AG04449 (cell line): Measurements from ENCODE around the gene C19orf67.
A peak's percentile ranks its signal among the peaks of the same experiment; 100 is the strongest.

ENCODE experiments used
- CTCF ChIA-PET: fragments of 350-600 bp; formaldehyde crosslinking; extraction: SDS; loops from one replicate; lab custom pipeline; 2021; ENCODE audit warnings: antibody characterized with exemption; lab: Yijun Ruan, JAX
- POLR2A ChIA-PET: fragments of 400-600, 350-600 bp; formaldehyde crosslinking; extraction: SDS; loops from one replicate; lab custom pipeline; 2020; ENCODE audit warnings: antibody characterized with exemption, inconsistent platforms; lab: Yijun Ruan, JAX
- DNase-seq: peaks from one replicate; pipeline ENCODE4 v3.0.0-alpha.2; 2010; ENCODE audit warnings: low read depth, low spot score
- H3K4me3 ChIP-seq: 2 replicates; pipeline ENCODE4 v1.5.1; 2011; ENCODE audit warnings: low read depth, mild to moderate bottlenecking, control low read depth, low read length
- TF ChIP-seq, protein P1 (sequence below): IDR thresholded peaks from one replicate; pipeline ENCODE4 v1.5.1; 2011; ENCODE audit warnings: mild to moderate bottlenecking, moderate library complexity, low read length, control low read depth, inconsistent platforms; ENCODE audit not compliant: insufficient read depth; ENCODE audit errors: missing control alignments

Gene C19orf67

DNA sequence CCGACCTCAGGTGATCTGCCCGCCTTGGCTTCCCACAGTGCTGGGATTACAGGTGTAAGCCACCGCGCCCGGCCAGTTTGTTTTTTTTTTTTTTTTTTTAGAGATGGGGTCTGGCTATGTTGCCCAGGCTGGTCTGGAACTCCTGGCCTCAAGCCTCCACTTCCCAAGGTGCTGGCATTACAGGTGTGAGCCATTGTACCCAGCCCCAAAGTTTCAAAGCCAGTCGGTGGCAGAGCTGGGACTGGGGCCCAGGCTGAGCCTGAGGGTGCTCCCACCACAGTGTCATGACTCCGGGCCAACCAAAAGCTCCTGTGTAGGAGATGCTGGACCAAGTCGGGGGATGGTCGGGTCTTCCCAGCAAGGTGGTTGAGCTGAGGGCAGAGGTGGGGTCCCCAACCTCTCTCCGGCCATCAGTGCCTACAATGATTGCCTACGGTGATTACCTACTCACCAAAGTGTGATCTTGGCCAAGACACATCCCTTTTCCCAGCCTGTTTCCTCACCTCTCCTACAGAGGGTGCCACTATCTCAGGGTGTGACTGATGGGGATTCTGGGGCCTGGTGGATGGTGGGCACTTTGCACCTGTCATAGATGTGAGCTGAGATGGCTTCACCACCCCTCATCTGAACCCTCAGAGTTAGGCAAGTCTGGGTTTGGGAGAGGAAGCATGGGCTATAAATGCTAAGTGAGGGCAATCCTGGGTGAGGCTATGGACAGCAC is 10.8 kb upstream of the C19orf67 start:
- no peak for DNase-seq
- POLR2A ChIA-PET: interaction anchor here (0.8 kb wide), 1 partner anchor 15 kb away, joined by 4 read pairs; no protein-coding TSS in a partner anchor
- TF ChIP-seq, protein P1, sequence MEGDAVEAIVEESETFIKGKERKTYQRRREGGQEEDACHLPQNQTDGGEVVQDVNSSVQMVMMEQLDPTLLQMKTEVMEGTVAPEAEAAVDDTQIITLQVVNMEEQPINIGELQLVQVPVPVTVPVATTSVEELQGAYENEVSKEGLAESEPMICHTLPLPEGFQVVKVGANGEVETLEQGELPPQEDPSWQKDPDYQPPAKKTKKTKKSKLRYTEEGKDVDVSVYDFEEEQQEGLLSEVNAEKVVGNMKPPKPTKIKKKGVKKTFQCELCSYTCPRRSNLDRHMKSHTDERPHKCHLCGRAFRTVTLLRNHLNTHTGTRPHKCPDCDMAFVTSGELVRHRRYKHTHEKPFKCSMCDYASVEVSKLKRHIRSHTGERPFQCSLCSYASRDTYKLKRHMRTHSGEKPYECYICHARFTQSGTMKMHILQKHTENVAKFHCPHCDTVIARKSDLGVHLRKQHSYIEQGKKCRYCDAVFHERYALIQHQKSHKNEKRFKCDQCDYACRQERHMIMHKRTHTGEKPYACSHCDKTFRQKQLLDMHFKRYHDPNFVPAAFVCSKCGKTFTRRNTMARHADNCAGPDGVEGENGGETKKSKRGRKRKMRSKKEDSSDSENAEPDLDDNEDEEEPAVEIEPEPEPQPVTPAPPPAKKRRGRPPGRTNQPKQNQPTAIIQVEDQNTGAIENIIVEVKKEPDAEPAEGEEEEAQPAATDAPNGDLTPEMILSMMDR: no peak
- CTCF ChIA-PET: no interaction called here
- no peak overlapping the region for H3K4me3 ChIP-seq

DNA sequence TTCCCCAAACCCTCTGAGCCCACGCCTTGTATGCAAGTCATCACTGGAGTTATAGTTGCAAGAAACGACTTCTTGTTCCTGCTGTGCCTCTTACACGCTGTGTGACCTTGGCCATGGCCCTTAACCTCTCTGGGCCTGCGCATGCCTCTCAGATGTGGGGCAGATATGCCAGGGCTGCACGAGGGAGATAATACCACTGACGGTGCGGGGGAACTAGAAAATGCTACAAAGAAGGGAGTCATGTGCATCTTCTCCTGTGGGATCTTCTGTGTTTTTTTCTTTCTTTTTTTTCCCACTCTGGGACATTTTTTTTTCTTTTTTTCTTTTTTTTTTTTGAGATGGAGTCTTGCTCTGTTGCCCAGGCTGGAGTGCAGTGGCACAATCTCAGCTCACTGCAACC is 9.3 kb upstream of the C19orf67 start:
- no peak for DNase-seq
- no peak overlapping the region for H3K4me3 ChIP-seq
- CTCF ChIA-PET: interaction anchor here (2.0 to 2.1 kb wide), 2 partner anchors 22 to 36 kb away, joined by 5 to 15 read pairs; partner anchors contain the start of gene MISP3
- POLR2A ChIA-PET: no interaction called here
- TF ChIP-seq, protein P1: no peak

DNA sequence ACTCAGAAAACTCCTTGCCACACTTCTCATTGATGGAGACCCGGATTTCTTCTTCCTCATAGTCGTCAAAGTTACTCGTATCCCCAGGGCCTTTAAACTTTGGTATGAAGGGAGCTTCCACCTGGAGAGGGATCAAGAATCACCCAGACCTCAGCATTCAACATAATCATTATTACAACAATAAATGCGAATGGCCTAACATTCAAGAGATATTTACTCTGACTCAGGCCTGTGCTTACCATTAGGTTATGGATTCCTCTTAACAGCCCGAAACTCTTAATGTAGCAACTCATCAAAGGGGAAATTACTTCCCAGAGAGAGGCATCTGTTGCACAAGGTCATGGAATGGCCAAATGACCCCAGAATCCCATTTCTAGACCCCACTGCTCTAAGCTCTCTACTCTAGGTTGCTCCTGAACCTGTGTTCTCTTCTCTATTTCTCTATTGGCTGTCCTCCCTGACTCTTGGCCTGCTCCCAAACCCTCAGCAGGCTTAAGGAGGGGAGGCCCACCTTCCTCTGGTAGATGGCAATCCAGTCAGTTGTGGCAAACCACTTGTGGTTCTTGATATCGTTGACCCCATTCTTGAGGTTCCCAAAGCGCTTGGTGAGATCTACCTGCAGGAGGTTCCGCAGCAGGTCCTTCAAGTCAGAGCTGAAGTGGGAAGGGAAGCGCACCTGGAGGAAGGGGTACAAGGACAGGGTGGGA is 7.7 kb upstream of the C19orf67 start:
- ChIA-PET POLR2A (no interaction called here), CTCF (interaction anchor here (1.0 to 2.5 kb wide), 4 partner anchors 21 to 34 kb away, joined by 3 to 15 read pairs (median 6); partner anchors contain the start of gene MISP3)
- H3K4me3 ChIP-seq: no peak overlapping the region
- TF ChIP-seq, protein P1: no peak
- DNase-seq: no peak

DNA sequence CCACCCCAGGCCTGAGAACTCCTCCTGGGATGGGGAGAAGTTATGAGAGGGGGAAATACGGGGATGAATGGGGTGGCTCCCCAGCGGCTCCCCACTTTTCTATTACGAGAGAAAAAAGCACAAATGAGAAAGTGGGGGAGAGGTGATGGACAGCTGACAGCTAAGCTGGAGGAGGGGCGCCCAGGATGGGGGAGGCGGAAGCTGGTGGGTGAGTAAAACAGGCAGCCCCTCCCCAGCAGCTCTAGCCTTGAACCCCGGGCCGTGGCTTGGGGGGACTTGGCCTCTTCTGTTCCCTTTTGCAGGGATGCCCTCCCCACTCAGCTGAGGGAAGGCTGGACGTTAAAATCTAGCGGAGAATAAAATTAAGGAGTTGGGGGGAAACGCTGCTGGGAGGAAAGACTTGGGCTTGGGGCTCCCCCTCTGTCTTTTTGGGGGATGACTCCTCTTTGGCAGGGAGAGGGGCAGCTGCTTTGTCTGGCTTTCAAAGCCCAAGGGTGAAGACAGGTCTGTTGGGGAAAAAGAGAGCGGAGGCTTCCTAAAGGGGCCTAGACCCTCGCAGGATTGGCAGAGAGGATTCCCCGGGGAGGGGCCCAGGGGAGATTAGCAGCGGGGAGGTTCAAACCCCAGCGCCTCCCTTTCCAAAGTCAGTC is 6.4 kb upstream of the C19orf67 start:
- no peak for DNase-seq
- TF ChIP-seq, protein P1: no peak
- H3K4me3 ChIP-seq: peak overlapping the region; percentile 79
- CTCF ChIA-PET: interaction anchor here (1.1 to 2.5 kb wide), 4 partner anchors 16 to 44 kb away, joined by 3 to 7 read pairs (median 5); partner anchors contain the start of gene ASF1B
- POLR2A ChIA-PET: interaction anchor here (1.1 to 1.2 kb wide), 2 partner anchors 26 to 45 kb away, joined by 3 read pairs; partner anchors contain the start of genes ASF1B and PRKACA

DNA sequence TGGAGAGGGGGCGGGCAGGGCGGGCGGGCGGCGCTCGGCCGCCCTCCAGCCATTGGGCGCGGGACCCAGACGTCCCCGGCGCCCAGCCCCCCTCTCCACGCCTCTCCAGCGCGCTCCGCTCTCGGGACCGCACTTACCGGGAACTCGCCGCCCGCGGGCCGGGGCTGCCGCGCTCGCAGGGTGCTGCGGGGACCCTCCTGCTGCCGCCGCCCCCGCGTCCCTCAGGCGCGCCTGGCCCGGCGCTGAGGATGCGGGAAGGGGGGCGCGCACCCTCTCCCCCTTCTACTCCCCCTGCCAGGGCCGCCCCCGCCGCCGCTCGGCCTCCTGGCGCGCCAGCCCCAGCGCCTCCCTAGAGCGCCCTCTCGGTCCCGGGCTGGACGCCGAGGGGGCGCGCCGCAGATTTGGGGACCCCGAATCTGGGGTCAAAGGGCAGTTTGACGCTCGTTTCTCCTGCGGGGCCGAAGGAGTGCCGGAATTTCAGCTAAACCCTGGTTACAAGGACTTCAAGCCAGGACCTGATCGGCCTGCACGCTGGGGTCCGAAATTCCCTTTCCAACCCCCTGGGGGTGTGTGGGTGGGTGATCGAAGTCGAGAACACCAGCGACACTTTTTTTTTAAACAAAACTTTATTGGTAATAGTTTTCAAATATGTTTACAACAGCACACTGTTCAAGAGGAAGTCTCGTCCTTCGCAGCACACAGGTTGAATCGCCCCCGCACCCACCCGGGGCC is 5.7 kb upstream of the C19orf67 start:
- DNase-seq: no peak
- TF ChIP-seq, protein P1: peak; percentile 7
- POLR2A ChIA-PET: interaction anchor here (1.1 to 1.2 kb wide), 2 partner anchors 26 to 45 kb away, joined by 3 read pairs; partner anchors contain the start of genes ASF1B and PRKACA
- CTCF ChIA-PET: interaction anchor here (1.1 to 2.5 kb wide), 4 partner anchors 15 to 45 kb away, joined by 3 to 7 read pairs (median 5); partner anchors contain the start of gene ASF1B
- peak overlapping the region; percentile 79 for H3K4me3 ChIP-seq
